Measurements from ENCODE around the gene HELZ. TPM values are rescaled to one million over a fixed set of nuclear protein-coding genes. Genes with fewer than 3 reads are reported as not detected.
"Not testable (repeated sequence)": the region's sequence is repeated elsewhere in the genome, so short reads cannot be mapped to it uniquely, and the experiment has no call there.

HELZ gene
- total RNA-seq, 1 donor from 2014 or later: 44.9 TPM

- no peak overlapping the region for H3K4me3 ChIP-seq
- no peaks in the 10 kb centered on the region for H3K79me2 ChIP-seq (ENCODE audit: low read depth)
- no peaks in the 10 kb centered on the region for H3F3A ChIP-seq (ENCODE audit: low read depth)
- H3K9me3 Mint-ChIP-seq: peaks cover 8% of the 10 kb centered on the region
- H3K27me3 ChIP-seq: no peaks in the 10 kb centered on the region
- H3K36me3 Mint-ChIP-seq: no peaks in the 10 kb centered on the region
- H3K27me3 Mint-ChIP-seq (ENCODE audit: insufficient read depth, low read depth): peaks cover 9% of the 10 kb centered on the region
- H3K27ac ChIP-seq: no peak overlapping the region
- H3K4me1 Mint-ChIP-seq: peaks cover 5% of the 10 kb centered on the region
- no peaks in the 10 kb centered on the region for H3K4me1 ChIP-seq
- H3K9ac ChIP-seq: no peak overlapping the region
- no peaks in the 10 kb centered on the region for H4K20me1 ChIP-seq (ENCODE audit: low read depth)
- DNase-seq (ENCODE audit: low spot score): no peak
- H2AFZ ChIP-seq (replicated peaks): no peak overlapping the region
- H3K9me3 ChIP-seq (ENCODE audit: low read depth): no peaks in the 10 kb centered on the region
- TF ChIP-seq EZH2 (IDR thresholded peaks at IDR 0.05): no peak
- no peak for TF ChIP-seq EZH2phosphoT487 (IDR thresholded peaks at IDR 0.05)
- TF ChIP-seq CTCF (IDR thresholded peaks at IDR 0.05): no peak
- H3K4me2 ChIP-seq: no peak overlapping the region
- no peaks in the 10 kb centered on the region for H3K36me3 ChIP-seq
- no peak overlapping the region for H3K4me3 Mint-ChIP-seq
- H3K27ac Mint-ChIP-seq: no peak overlapping the region
These were observed 202.8 kb downstream of the HELZ start for GRCh38 chr17:67041941-67042899.

- H3K4me1 Mint-ChIP-seq: peaks cover 5% of the 10 kb centered on the region
These were observed 203.5 kb downstream of the HELZ start for GRCh38 chr17:67041531-67041930.

GRCh38 chr17:67041119-67041518 lies 203.9 kb downstream of the HELZ start:
- H3K9ac ChIP-seq; DNase-seq (ENCODE audit: low spot score); H3K4me2 ChIP-seq; H3K9me3 Mint-ChIP-seq; H2AFZ ChIP-seq (replicated peaks); H3F3A ChIP-seq (ENCODE audit: low read depth); H3K4me1 Mint-ChIP-seq; H3K27ac ChIP-seq; H3K4me1 ChIP-seq; H3K27ac Mint-ChIP-seq; H3K9me3 ChIP-seq (ENCODE audit: low read depth); H4K20me1 ChIP-seq (ENCODE audit: low read depth); H3K79me2 ChIP-seq (ENCODE audit: low read depth); H3K4me3 ChIP-seq; H3K27me3 Mint-ChIP-seq (ENCODE audit: insufficient read depth, low read depth); H3K4me3 Mint-ChIP-seq; H3K27me3 ChIP-seq; H3K36me3 Mint-ChIP-seq; H3K36me3 ChIP-seq: not testable (repeated sequence)

More at GRCh38 chr17:67041531-67041930, 203.5 kb downstream of the HELZ start:
- H3K4me1 ChIP-seq: no peaks in the 10 kb centered on the region
- H3K4me3 Mint-ChIP-seq: no peak overlapping the region
- peaks cover 9% of the 10 kb centered on the region for H3K27me3 Mint-ChIP-seq (ENCODE audit: insufficient read depth, low read depth)
- no peaks in the 10 kb centered on the region for H3K9me3 ChIP-seq (ENCODE audit: low read depth)
- TF ChIP-seq EZH2phosphoT487 (IDR thresholded peaks at IDR 0.05) (no peak), CTCF (IDR thresholded peaks at IDR 0.05) (no peak), EZH2 (IDR thresholded peaks at IDR 0.05) (no peak)
- no peak overlapping the region for H3K4me2 ChIP-seq
- H3K36me3 ChIP-seq: no peaks in the 10 kb centered on the region
- no peaks in the 10 kb centered on the region for H3K36me3 Mint-ChIP-seq
- no peak overlapping the region for H3K27ac Mint-ChIP-seq
- no peaks in the 10 kb centered on the region for H3K27me3 ChIP-seq
- H3K9ac ChIP-seq: no peak overlapping the region
- H3K79me2 ChIP-seq (ENCODE audit: low read depth): no peaks in the 10 kb centered on the region
- no peaks in the 10 kb centered on the region for H4K20me1 ChIP-seq (ENCODE audit: low read depth)
- peaks cover 3% of the 10 kb centered on the region for H3K9me3 Mint-ChIP-seq
- no peaks in the 10 kb centered on the region for H3F3A ChIP-seq (ENCODE audit: low read depth)
- H3K4me3 ChIP-seq: no peak overlapping the region
- DNase-seq (ENCODE audit: low spot score): peak; percentile 17
- no peak overlapping the region for H2AFZ ChIP-seq (replicated peaks)
- H3K27ac ChIP-seq: no peak overlapping the region

- no peaks in the 10 kb centered on the region for H3K79me2 ChIP-seq (ENCODE audit: low read depth)
- no peak overlapping the region for H3K9ac ChIP-seq
- no peaks in the 10 kb centered on the region for H3F3A ChIP-seq (ENCODE audit: low read depth)
- Mint-ChIP-seq H3K4me1 (peaks cover 5% of the 10 kb centered on the region), H3K27ac (peak overlapping the region; percentile 50), H3K27me3 (ENCODE audit: insufficient read depth, low read depth) (peaks cover 11% of the 10 kb centered on the region), H3K36me3 (no peaks in the 10 kb centered on the region), H3K9me3 (no peaks in the 10 kb centered on the region), H3K4me3 (no peak overlapping the region)
- H3K4me2 ChIP-seq: no peak overlapping the region
- no peak for DNase-seq (ENCODE audit: low spot score)
- no peak overlapping the region for H3K27ac ChIP-seq
- no peaks in the 10 kb centered on the region for H3K27me3 ChIP-seq
- H3K9me3 ChIP-seq (ENCODE audit: low read depth): no peaks in the 10 kb centered on the region
- no peak overlapping the region for H2AFZ ChIP-seq (replicated peaks)
- H3K4me3 ChIP-seq: no peak overlapping the region
- no peaks in the 10 kb centered on the region for H3K4me1 ChIP-seq
- H3K36me3 ChIP-seq: no peaks in the 10 kb centered on the region
- TF ChIP-seq CTCF (IDR thresholded peaks at IDR 0.05) (no peak), EZH2 (IDR thresholded peaks at IDR 0.05) (no peak), EZH2phosphoT487 (IDR thresholded peaks at IDR 0.05) (no peak)
- no peaks in the 10 kb centered on the region for H4K20me1 ChIP-seq (ENCODE audit: low read depth)
These were observed 204.3 kb downstream of the HELZ start for GRCh38 chr17:67040652-67041051.
